Prostate gland (tissue), 2 donors: ENCODE data around the gene TBX2. TPM values are rescaled to one million over a fixed set of nuclear protein-coding genes. Genes with fewer than 3 reads are reported as not detected.
A peak's percentile ranks its signal among the peaks of the same experiment; 100 is the strongest.

Experiments
- DNase-seq: peaks from one replicate; pipeline ENCODE4 v3.0.0-alpha.2; 2019; ENCODE audit warnings: low spot score
- H3K27ac ChIP-seq, 2 donors: fragments of 200-600 bp; sonication (generic); 2 replicates each; pipeline ENCODE4 v1.5.1; 2017 to 2019
- H3K27me3 ChIP-seq: fragments of 200-600 bp; sonication (generic); replicated peaks from 2 replicates; pipeline ENCODE4 v1.5.1; 2019; ENCODE audit not compliant: insufficient read depth
- H3K36me3 ChIP-seq, 2 donors: fragments of 200-600 bp; sonication (generic); 1 replicate in 1 of 2; 2 replicates in 1 of 2; pipeline versions ENCODE4 v1.5.1 to v1.8.1; 2017 to 2019
- H3K4me1 ChIP-seq: fragments of 200-600 bp; sonication (generic); replicated peaks from 2 replicates; pipeline ENCODE4 v1.5.1; 2019
- H3K4me3 ChIP-seq, 2 donors: fragments of 200-600 bp; sonication (generic); 2 replicates each; pipeline ENCODE4 v1.5.1; 2017 to 2019
- H3K9me3 ChIP-seq: fragments of 200-600 bp; sonication (generic); 2 replicates; pipeline ENCODE4 v1.5.1; 2017
- CTCF ChIP-seq, 4 experiments: fragments of 200-600 bp in 2 of 4; fragments of 450-650 bp in 2 of 4; sonication (generic) in 2 of 4; IDR thresholded peaks; 1 replicate in 3 of 4; 2 replicates in 1 of 4; pipeline ENCODE4 v1.5.1; 2016 to 2019; ENCODE audit warnings: antibody characterized with exemption in 4 of 4, mild to moderate bottlenecking in 2 of 4, moderate library complexity in 2 of 4
- POLR2A ChIP-seq: fragments of 450-650 bp; IDR thresholded peaks from one replicate; pipeline ENCODE4 v1.6.1; 2016; ENCODE audit warnings: antibody characterized with exemption, mild to moderate bottlenecking
- POLR2AphosphoS5 ChIP-seq: sonication (generic); formaldehyde crosslinking; IDR thresholded peaks from one replicate; pipeline ENCODE4 v1.6.1; 2017; ENCODE audit warnings: antibody characterized with exemption
- WGBS: methylation state at CpG from one replicate; pipeline ENCODE4 v1.1.5; 2018; 5-methylcytosine and 5-hydroxymethylcytosine counted together
- intact Hi-C: fragments of 100-400 bp; cut with DNase I; formaldehyde crosslinking; loops from one replicate; pipeline ENCODE4 v1.14.2; 2022
- total RNA-seq, 2 donors: library from RNA; depleted of rRNA; stranded (reverse); fragments of >200 nt; gene quantifications; one replicate each; pipeline ENCODE4 v1.1.0, GENCODE V29; 2016

The TBX2 gene
- total RNA-seq, 2 donors from 2014 or later = 9.2 to 34.1 TPM

GRCh38 chr17:61401389-61402072, 1.9 kb downstream of the TBX2 start:
- intact Hi-C loops = loop anchor here (5.0 kb wide), 2 partner anchors 51 to 654 kb away; partner anchors contain the start of gene TBX4
- peak overlapping the region; percentile 45 to 56 for H3K4me3 ChIP-seq

GRCh38 chr17:61402073-61402541, 2.5 kb downstream of the TBX2 start:
- WGBS = 64% methylated on average over 11 of the region's 11 CpGs
- DNase-seq = no peak
- H3K9me3 ChIP-seq = no peaks in the 10 kb centered on the region
- peaks cover 8% of the 10 kb centered on the region for H3K4me1 ChIP-seq
- peak overlapping the region; percentile 45 to 56 for H3K4me3 ChIP-seq
- H3K27ac ChIP-seq = peak overlapping the region; percentile 79 to 84
- H3K36me3 ChIP-seq = no peaks in the 10 kb centered on the region
- intact Hi-C loops = loop anchor here (5.0 kb wide), 2 partner anchors 50 to 655 kb away; partner anchors contain the start of gene TBX4
- no peak for TF ChIP-seq POLR2A
- TF ChIP-seq POLR2AphosphoS5 = no peak
- no peak for TF ChIP-seq CTCF (IDR thresholded peaks at IDR 0.05)
- peaks cover 14% of the 10 kb centered on the region for H3K27me3 ChIP-seq

More at GRCh38 chr17:61401389-61402072, 1.9 kb downstream of the TBX2 start:
- Histone ChIP-seq H3K27ac (peak overlapping the region; percentile 79 to 84), H3K27me3 (peaks cover 14% of the 10 kb centered on the region), H3K36me3 (no peaks in the 10 kb centered on the region), H3K4me1 (peaks cover 12% of the 10 kb centered on the region), H3K9me3 (no peaks in the 10 kb centered on the region)
- TF ChIP-seq CTCF (IDR thresholded peaks at IDR 0.05) (no peak), POLR2AphosphoS5 (no peak), POLR2A (no peak)
- no peak for DNase-seq
- WGBS = 61% methylated on average over 25 of the region's 25 CpGs

- H3K27me3 ChIP-seq = peaks cover 11% of the 10 kb centered on the region
- WGBS = 16% methylated on average over 53 of the region's 55 CpGs
- no peaks in the 10 kb centered on the region for H3K36me3 ChIP-seq
- peak overlapping the region; percentile 22 to 56 for H3K4me3 ChIP-seq
- intact Hi-C loops = loop anchor here (5.0 kb wide), 2 partner anchors 49 to 656 kb away; partner anchors contain the start of gene TBX4
- no peak for DNase-seq
- H3K27ac ChIP-seq = peak overlapping the region; percentile 79 to 84
- no peaks in the 10 kb centered on the region for H3K9me3 ChIP-seq
- H3K4me1 ChIP-seq = no peaks in the 10 kb centered on the region
- TF ChIP-seq POLR2A (no peak), POLR2AphosphoS5 (no peak), CTCF (IDR thresholded peaks at IDR 0.05) (no peak)
Measured at GRCh38 chr17:61402978-61403800, 3.5 kb downstream of the TBX2 start.

GRCh38 chr17:61403801-61404662, 4.4 kb downstream of the TBX2 start:
- no peak for DNase-seq
- peak overlapping the region; percentile 79 to 84 for H3K27ac ChIP-seq
- peak overlapping the region; percentile 22 to 56 for H3K4me3 ChIP-seq
- no peaks in the 10 kb centered on the region for H3K9me3 ChIP-seq
- H3K27me3 ChIP-seq = peaks cover 11% of the 10 kb centered on the region
- WGBS = 22% methylated on average over 66 of the region's 66 CpGs
- H3K36me3 ChIP-seq = no peaks in the 10 kb centered on the region
- intact Hi-C loops = loop anchor here (5.0 kb wide), 2 partner anchors 48 to 657 kb away; partner anchors contain the start of gene TBX4
- H3K4me1 ChIP-seq = no peaks in the 10 kb centered on the region
- TF ChIP-seq CTCF (IDR thresholded peaks at IDR 0.05) (no peak), POLR2A (no peak), POLR2AphosphoS5 (no peak)
